Head of caudate nucleus (tissue), 42 donors: ENCODE measurements around the gene TMEM41A.
A peak's percentile ranks its signal among the peaks of the same experiment; 100 is the strongest.

Source experiments
- DNase-seq, 42 donors: peaks; one replicate each; pipeline versions ENCODE4 v3.0.0 to v3.0.0-alpha.2; 2020 to 2021; ENCODE audit warnings: mixed read lengths in 7 of 42
- intact Hi-C: fragments of 100-400 bp; cut with DNase I; formaldehyde crosslinking; loops from one replicate; pipeline ENCODE4 v1.15.0; 2022

Gene TMEM41A

DNA sequence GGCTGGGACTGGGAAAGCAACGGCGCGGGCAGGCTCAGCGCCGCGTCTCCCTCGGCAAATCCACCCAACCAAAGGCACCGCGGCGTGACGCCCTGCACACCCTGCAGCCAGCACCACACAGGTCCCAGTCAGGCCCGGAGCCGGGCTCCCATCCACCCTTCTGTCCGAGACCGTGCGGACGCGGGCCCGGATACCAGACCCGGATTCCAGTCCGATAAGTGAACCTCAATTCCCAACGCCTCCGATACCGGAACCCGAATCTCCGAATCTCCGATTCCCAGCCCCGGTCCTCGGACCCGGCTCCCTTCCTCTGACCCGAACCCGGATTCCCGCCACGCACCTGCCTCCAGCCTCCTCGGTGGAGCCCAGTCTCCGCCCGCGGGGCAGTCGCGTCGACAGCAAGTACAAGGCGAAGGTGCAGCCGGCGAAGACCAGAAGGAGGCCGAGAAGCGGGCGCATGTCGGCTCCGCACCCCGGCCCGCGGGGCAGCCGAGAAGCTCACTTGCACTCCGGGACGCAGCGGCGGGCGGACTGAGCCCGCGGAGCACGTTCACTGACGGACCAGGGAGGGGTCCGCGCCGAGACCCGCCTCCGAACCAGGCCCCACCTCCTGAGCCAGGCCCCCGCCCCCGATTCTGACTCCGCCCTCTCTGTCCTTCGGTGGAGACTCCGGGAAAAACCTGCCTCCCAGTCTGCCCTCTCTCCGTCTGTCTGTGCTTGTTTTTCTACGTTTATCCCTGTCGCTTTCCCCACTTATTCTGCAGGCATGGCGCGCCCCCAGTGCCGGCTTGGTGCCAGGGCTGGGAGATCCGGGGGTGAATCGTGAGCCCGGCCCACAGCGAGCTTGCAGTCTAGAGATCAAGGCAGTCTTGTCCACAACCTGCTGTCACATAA, at the start of gene TMEM41A:
TSS of gene TMEM41A (minus strand) at position 533 of the 894 bp plus-strand sequence. CDS start at position 459, 74 bp downstream.
- intact Hi-C loops: loop anchor here (1.0 kb wide), 1 partner anchor 88 kb away; the partner anchor contains the start of gene SENP2
- DNase-seq: peak; percentile 84 to 98 (median 94)

GRCh38 chr3:185540695-185541094, 41.9 kb upstream of the TMEM41A start:
- intact Hi-C loops: no loop called here
- no peak for DNase-seq

GRCh38 chr3:185539934-185540333, 41.1 kb upstream of the TMEM41A start:
- intact Hi-C loops: no loop called here
- no peak for DNase-seq

DNA sequence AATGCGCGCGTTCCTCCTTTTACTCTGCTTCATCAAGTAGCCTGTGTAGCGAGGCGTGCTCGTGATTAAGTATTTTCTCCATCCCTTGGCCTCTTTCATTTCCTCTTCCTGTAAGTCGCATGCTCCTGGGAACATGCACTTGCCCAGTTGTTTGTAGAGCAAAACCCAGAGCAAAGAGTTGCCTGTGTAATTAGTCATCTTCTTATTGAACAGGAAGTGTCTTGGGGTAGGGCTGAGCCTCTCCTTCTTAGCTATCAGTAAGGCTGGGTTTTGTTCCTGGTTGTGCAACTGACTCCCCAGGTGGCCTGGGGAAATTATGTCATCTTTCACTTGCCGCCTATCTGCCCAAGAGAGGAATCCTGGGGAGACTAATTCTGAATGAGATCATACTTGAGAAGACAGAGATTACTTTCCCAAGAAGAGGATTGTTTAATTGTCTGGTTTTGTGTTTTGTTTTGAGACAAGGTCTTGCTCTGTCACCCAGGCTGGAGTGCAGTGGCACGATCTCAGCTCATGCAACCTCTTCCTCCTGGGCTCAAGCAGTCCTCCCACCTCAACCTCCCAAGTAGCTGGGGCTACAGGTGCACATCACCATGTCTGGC, 38.6 kb upstream of the TMEM41A start:
- peak in 7 of 42 donors; percentile 9 to 44 (median 23) for DNase-seq
- intact Hi-C loops: no loop called here

DNA sequence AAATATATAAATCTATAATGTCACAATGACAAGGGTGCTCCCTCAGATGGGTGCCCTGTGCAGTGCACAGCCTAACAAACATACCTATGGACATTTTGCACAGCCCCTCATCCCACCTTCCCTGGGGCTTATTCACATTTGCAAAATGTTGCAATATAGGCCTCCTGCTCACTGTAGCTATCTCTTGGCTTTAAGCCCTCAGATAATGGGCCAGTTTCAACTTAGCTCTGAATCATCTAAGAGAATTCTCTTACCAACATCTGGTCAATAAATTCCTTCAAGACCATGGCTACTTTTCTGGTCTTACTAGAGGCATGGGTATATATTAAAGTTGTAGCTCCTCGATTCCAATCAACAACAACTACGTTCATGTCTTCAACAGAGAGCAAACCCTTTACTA, 35.7 kb upstream of the TMEM41A start:
- DNase-seq: peak in 1 of 42 donors; percentile 19
- intact Hi-C loops: no loop called here

GRCh38 chr3:185532901-185533300, 34.1 kb upstream of the TMEM41A start:
- DNase-seq: peak in 3 of 42 donors; percentile 9 to 16 (median 10)
- intact Hi-C loops: no loop called here

GRCh38 chr3:185530856-185531255, 32.0 kb upstream of the TMEM41A start:
- no peak for DNase-seq
- intact Hi-C loops: no loop called here

GRCh38 chr3:185528532-185528931, 29.7 kb upstream of the TMEM41A start:
- DNase-seq: no peak
- intact Hi-C loops: no loop called here

DNA sequence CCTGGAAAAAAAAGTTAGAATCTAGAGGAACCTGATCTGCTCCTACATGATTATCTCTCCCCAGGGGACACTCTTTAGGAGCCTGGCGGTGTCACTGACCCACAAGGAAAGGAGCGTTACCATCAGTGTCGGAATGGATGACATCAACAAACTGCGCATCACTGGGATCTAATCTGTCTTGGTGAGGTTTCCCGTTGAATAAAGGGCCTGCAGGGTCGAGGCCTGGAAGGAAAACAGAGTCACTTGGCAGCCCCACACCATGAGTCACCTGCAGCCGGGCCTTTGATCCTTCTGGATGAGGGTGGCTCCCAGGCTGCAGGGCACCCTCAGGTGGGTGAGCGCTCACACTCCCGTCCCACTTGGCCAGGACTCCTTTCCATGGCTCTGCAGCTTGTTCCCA, 28.5 kb upstream of the TMEM41A start:
- intact Hi-C loops: no loop called here
- DNase-seq: no peak

- intact Hi-C loops: no loop called here
- DNase-seq: no peak
Measured at GRCh38 chr3:185526349-185526951, 27.6 kb upstream of the TMEM41A start.

- intact Hi-C loops: no loop called here
Measured at GRCh38 chr3:185521349-185522138, 22.7 kb upstream of the TMEM41A start.

DNA sequence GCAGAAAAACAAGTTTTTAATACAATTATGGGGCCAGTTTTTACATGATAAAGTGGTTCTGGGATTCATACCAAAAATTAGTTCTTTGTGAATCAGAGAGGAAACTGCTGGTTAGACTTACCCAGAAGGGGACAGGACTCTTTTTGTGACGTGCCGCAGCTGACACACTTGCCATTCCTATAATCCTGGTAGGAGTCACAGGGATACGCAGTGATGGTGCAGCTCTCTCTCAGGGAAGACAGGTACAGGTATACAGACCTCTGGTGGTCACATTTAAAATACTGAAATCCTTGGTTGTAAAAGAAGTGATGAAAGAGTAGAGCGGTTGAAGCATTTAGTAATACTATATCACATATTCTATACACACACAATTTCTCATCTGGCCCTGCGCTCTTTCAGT, 20.2 kb upstream of the TMEM41A start:
- DNase-seq: no peak
- intact Hi-C loops: no loop called here

More at GRCh38 chr3:185521349-185522138, 22.7 kb upstream of the TMEM41A start:
- no peak for DNase-seq

GRCh38 chr3:185517387-185518130, 18.7 kb upstream of the TMEM41A start:
- no peak for DNase-seq
- intact Hi-C loops: no loop called here

DNA sequence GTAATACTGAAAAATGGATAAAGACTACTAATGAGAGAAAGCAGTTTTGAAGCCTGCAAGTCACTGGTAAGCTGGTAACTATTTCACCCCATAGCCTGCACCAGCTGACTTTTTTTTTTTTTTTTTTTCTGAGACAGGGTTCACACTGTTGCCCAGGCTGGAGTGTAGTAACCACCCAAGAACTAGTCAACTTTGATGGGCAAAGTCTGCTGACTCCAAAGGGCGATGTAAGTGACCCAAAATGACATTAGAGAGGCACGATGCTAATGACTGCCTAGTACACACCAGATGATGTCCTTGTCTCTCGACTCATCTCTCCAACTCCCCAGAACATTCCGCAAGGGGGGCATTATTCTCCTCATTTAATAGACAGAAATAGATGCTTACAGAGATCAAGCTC, 12.9 kb upstream of the TMEM41A start:
- DNase-seq: no peak
- intact Hi-C loops: no loop called here

DNA sequence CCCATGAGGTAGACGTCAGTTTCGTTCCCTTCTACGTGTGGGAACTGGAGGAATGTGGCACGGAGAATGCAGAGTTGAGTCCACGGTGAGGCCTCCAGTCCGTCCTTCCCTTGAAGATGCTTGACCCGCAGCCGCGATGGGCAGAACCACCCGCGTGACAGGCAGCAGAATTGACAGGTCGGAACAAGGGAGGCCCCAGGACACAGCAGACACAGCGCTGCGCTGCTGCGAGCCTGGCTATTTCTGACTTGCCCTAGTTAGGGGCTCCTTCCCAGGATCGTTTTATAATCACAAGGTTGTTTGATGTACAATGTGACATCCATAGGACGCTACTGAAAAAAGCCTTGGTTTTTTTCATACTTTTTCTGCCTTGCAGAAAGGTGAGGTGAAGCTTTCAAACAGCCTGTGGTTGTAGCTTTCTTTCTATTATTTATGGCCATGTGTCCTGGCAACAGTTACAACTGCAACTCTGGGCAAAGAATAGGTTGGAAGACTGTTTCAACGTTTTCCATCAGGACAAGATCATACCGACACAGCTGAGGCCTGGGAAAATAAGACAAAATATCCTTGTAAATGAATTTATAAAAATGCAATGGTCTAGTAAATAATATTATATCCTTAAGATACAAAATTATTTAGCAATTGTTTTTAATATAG, 9.6 kb upstream of the TMEM41A start:
- intact Hi-C loops: no loop called here

GRCh38 chr3:185507883-185508282, 9.0 kb upstream of the TMEM41A start:
- intact Hi-C loops: no loop called here
- DNase-seq: no peak

More for the DNA sequence above, 9.6 kb upstream of the TMEM41A start:
- DNase-seq: no peak

DNA sequence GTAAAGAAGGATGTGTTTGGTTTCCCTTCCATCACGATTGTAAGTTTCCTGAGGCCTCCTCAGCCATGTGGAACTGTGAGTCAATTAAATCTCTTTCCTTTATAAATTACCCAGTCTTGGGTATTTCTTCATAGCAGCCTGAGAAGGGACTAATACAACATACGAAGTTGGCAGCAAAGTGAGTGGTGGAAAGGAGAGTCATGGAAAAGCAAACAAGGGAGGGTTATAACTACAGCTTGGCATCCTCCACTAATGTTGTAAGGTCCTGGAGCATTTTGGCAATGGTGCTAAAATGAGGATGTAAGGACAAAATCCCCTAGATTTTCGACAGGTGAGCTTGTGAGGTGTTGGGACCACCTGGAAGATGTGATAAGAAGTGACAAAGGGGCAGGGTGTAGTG, 5.8 kb upstream of the TMEM41A start:
- intact Hi-C loops: no loop called here

DNA sequence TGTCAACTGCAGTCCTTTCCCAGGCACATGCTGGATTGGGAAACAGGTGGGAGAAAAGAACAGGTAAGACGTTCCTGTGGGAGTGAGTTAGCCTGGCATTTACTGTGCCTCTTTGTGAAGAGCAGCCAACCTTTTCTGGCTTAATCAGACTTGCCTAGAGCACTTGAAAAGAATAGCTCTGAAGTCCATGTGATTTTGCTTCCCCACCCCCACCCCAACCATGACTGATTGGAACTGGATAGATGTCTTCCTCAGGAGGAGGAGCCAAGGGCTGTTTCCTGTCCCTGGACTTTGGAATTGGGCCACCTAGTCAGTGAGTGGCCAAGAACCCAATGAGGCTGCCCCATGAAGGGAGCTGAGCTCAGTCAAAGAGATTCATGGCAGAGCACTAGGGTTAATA, 4.7 kb upstream of the TMEM41A start:
- intact Hi-C loops: no loop called here
- DNase-seq: no peak

More for the DNA sequence above, 5.8 kb upstream of the TMEM41A start:
- no peak for DNase-seq
